Subcutaneous abdominal adipose tissue (tissue), 5 donors: ENCODE measurements around the gene TMEM59.

Experiments used
- H3K27ac ChIP-seq: one replicate; pipeline ENCODE4 v1.7.0; 2013; ENCODE audit warnings: low read depth, mild to moderate bottlenecking, inconsistent platforms, low read length, moderate library complexity
- H3K27me3 ChIP-seq, 5 donors: one replicate each; pipeline ENCODE4 v1.7.0; 2013; ENCODE audit warnings: low read length in 5 of 5, inconsistent platforms in 1 of 5; ENCODE audit not compliant: control insufficient read depth in 5 of 5, insufficient read depth in 4 of 5
- H3K36me3 ChIP-seq, 5 donors: one replicate each; pipeline ENCODE4 v1.7.0; 2013; ENCODE audit warnings: low read length in 5 of 5; ENCODE audit not compliant: control insufficient read depth in 5 of 5, insufficient read depth in 5 of 5
- H3K4me1 ChIP-seq, 5 donors: one replicate each; pipeline ENCODE4 v1.7.0; 2013; ENCODE audit warnings: low read length in 5 of 5, mild to moderate bottlenecking in 3 of 5, moderate library complexity in 1 of 5; ENCODE audit not compliant: control insufficient read depth in 5 of 5, insufficient read depth in 5 of 5
- H3K4me3 ChIP-seq, 5 donors: one replicate each; pipeline ENCODE4 v1.7.0; 2013; ENCODE audit warnings: low read length in 5 of 5, low read depth in 1 of 5
- H3K9ac ChIP-seq, 5 donors: one replicate each; pipeline ENCODE4 v1.7.0; 2013; ENCODE audit warnings: low read length in 5 of 5, mild to moderate bottlenecking in 4 of 5, moderate library complexity in 3 of 5
- H3K9me3 ChIP-seq, 5 donors: one replicate each; pipeline ENCODE4 v1.7.0; 2013; ENCODE audit warnings: low read length in 5 of 5; ENCODE audit not compliant: control insufficient read depth in 5 of 5
- donor health status: healthy.
- donor health status: healthy.
- donor health status: healthy.
- donor health status: healthy.
- donor health status: healthy.

The TMEM59 gene

DNA sequence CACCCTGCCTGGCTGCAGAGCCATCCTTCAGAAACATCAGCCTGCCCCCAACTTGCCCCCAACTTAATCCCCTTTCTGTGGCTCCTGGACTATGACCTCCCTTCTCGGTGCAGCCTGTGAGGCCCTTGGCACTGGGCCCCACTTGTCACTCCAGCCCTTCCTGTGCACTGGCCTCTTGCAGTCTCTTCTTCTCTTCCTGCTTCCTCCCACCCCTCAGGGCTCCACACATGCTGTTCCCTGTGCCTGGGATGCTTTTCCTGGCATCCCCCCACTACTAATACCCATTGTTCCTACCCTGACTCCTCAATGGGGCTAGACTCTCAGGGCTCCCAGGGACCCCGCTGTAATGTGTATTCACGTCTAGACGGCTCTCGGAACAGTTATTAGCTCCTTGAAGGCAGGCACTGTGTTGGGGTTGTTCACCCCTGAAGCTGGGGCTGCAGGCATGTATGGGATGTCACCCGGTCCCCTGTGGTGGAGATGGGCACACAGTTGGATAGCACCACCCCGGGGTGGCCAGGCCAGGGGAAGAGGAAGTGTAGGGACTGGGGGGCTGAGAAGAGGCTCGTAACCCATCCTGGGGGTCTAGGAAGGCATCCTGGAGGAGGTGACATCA lies 39.5 kb downstream of the TMEM59 start:
- Histone ChIP-seq H3K9me3 (no peaks in the 10 kb centered on the region), H3K4me1 (no peaks in the 10 kb centered on the region), H3K4me3 (no peak overlapping the region), H3K36me3 (no peaks in the 10 kb centered on the region), H3K27ac (no peak overlapping the region), H3K9ac (no peak overlapping the region), H3K27me3 (peaks cover 8 to 34% (median 23%) of the 10 kb centered on the region in 5 donors)

DNA sequence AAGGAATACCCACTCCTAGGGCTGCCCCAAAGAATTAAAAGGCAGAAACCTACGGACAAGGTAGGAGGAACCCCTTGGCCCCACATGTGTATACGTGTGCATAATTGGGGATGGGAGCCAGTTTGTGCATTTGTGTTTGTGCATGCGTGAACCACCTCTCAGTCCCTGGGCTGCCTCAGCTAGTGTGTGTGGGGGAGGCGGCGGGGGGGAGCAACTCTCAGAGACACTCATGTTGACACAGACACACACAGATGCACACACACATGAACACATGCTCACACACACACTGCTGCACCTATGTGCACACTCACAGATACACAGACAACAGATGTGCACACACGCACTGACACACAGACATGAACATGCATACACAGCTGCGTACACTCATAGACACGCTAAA lies 40.1 kb downstream of the TMEM59 start:
- H3K36me3 ChIP-seq = no peaks in the 10 kb centered on the region
- peaks cover 8 to 34% (median 23%) of the 10 kb centered on the region in 5 donors for H3K27me3 ChIP-seq
- no peak overlapping the region for H3K4me3 ChIP-seq
- H3K27ac ChIP-seq = no peak overlapping the region
- H3K9me3 ChIP-seq = no peaks in the 10 kb centered on the region
- no peak overlapping the region for H3K9ac ChIP-seq
- H3K4me1 ChIP-seq = no peaks in the 10 kb centered on the region

DNA sequence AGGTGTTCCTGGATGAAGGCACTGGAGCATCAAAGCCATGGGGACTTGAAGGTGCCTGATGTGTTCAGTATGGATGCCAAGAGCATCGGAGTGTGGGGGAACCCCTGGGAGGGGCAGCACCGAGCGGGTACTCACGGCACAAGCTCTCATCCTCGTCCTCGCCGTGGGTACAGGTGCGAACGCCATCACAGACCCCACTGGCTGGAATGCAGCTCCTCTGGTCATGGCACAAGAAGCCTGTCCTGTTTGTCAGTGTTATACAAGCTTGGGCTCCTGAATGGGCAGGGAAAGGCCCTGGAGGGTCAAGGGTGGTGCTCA lies 41.0 kb downstream of the TMEM59 start:
- H3K27ac ChIP-seq = no peak overlapping the region
- H3K9ac ChIP-seq = no peak overlapping the region
- H3K4me3 ChIP-seq = no peak overlapping the region
- H3K4me1 ChIP-seq = no peaks in the 10 kb centered on the region
- peaks cover 5 to 31% (median 16%) of the 10 kb centered on the region in 5 donors for H3K27me3 ChIP-seq
- no peaks in the 10 kb centered on the region for H3K36me3 ChIP-seq
- H3K9me3 ChIP-seq = no peaks in the 10 kb centered on the region

DNA sequence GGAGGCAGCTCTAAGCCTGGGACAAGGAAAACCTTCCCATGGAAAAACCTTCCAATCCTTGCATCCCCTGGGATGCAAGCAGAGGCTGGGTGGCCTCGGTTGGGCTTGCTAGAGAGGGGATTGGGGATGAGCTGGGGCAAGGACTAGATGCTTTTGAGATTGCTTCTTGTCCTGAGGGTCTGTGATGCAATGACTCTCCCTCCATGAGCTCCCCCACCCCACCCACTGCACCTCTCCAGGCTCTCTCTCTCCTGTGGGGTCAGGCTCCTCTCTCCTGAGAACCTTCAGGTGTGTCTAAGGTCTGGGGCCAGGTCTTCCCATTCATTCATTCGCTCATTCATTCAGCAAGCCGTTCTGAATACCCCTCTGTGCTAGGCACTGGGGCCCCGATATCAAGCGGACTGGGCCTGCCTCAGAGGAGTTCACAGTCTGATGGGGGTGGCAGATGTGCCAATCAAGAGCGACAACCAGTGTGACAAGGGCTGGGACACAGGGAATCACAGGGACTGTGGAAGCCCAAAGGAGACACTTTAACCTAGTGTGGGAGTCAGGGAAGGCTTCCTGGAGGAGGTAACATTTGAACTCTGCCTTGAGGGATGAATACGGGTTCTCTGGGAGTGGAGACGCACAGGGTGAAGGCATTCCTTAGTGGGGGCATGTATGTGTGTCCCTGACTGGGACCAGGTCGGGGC lies 41.5 kb downstream of the TMEM59 start:
- H3K36me3 ChIP-seq = no peaks in the 10 kb centered on the region
- H3K9ac ChIP-seq = no peak overlapping the region
- H3K27me3 ChIP-seq = peaks cover 3 to 30% (median 16%) of the 10 kb centered on the region in 5 donors
- H3K27ac ChIP-seq = no peak overlapping the region
- no peak overlapping the region for H3K4me3 ChIP-seq
- H3K4me1 ChIP-seq = no peaks in the 10 kb centered on the region
- no peaks in the 10 kb centered on the region for H3K9me3 ChIP-seq

DNA sequence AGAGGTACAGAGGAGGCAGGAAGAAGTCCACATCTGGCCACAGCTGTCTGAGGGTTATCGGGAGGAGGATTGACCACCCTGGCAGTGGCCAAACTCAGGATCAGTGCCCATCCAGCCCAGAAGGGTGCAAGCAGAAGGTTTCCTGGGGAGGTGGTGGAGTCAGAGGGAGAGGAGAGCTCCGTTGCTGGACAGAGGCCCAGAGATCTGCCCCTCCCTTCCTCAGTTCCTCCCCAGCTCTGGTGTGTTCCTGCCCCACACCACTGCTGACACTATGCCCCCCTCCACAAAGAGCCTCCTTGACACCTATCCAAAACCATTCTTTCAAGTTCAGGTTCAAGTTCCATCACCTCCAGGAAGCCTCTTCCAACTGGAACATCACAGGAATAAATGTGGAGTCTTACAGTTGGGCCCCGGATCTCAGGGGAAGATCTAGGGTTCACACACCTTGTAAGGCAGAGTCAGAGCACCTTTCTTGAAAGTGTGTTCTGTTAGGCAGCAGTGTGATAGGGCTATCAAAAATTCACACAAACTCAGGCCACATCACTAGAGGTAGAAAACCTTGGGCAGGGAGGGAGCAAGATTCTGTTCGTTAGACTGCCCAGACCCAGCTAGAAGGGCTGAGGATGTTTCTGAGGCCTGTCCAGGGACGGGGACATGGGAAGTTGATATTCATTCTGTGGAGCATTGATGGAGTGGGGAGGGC lies 42.4 kb downstream of the TMEM59 start:
- peaks cover 3 to 24% (median 14%) of the 10 kb centered on the region in 5 donors for H3K27me3 ChIP-seq
- H3K4me1 ChIP-seq = no peaks in the 10 kb centered on the region
- H3K9me3 ChIP-seq = no peaks in the 10 kb centered on the region
- peak overlapping the region in 1 of 5 donors; percentile 28 for H3K9ac ChIP-seq
- no peak overlapping the region for H3K4me3 ChIP-seq
- no peaks in the 10 kb centered on the region for H3K36me3 ChIP-seq
- no peak overlapping the region for H3K27ac ChIP-seq

DNA sequence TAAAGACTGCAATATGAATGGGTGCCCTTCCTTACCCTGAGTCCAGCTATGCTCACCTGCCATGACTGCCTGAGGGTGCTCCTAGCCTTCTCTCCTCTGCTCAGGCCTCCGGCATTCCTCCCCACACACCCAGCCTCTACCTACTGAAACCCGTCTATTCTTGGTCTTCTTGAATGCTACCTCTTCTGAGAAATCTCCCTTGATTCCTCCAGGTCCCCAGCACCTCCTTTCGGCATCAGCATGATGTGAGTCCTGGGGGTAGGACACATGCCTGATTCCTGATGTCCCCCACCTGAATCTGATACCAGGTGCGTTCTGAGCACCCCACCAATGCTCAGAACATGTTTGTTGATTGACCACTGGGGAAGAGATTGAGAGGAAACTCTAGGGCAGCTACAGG lies 43.6 kb downstream of the TMEM59 start:
- H3K4me3 ChIP-seq = no peak overlapping the region
- no peaks in the 10 kb centered on the region for H3K4me1 ChIP-seq
- no peak overlapping the region for H3K27ac ChIP-seq
- no peak overlapping the region for H3K9ac ChIP-seq
- H3K9me3 ChIP-seq = no peaks in the 10 kb centered on the region
- peaks cover 3 to 22% (median 14%) of the 10 kb centered on the region in 5 donors for H3K27me3 ChIP-seq
- no peaks in the 10 kb centered on the region for H3K36me3 ChIP-seq

DNA sequence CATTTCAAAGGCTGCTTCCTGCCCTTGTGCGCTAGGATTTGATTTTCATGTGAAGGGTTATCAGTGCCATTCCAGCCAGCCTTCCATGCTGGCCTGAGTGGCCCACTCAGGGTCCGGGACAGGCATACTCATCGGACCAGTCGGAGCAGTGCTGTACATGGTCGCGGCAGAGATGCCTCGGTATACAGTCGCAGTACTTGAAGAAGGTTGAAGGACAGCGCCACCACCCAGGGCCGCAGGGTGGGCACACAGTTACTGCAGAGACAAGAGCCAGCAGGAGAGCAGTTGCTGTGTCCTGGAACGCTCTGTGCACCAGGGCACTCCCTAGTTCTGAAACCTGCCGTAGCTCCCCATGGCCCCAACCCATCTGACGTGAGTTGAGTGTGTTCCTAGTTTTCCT lies 44.1 kb downstream of the TMEM59 start:
- Histone ChIP-seq H3K9ac (no peak overlapping the region), H3K9me3 (no peaks in the 10 kb centered on the region), H3K36me3 (no peaks in the 10 kb centered on the region), H3K27me3 (peaks cover 3 to 17% (median 12%) of the 10 kb centered on the region in 5 donors), H3K4me1 (no peaks in the 10 kb centered on the region), H3K4me3 (no peak overlapping the region), H3K27ac (no peak overlapping the region)

DNA sequence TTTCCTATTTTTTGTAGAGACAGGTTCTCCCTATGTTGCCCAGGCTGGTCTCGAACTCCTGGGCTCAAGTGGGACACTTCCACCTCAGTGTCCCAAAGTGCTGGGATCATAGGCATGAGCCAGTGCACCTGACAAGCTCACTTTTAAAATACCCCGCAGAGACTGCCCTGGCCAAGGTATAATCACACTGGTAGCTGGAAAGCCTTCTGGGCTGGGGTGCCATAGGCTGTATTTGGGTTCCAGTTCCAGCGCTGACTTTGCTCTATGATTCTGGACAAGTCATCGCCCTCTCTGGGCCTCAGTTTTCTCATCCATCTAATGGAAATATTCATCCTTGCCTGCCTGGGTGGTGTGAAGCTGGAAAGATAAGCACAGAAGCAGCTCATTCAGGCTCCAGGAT lies 45.4 kb downstream of the TMEM59 start:
- Histone ChIP-seq H3K9me3 (no peaks in the 10 kb centered on the region), H3K9ac (no peak overlapping the region), H3K27me3 (peaks cover 3 to 13% (median 6%) of the 10 kb centered on the region in 5 donors), H3K4me3 (no peak overlapping the region), H3K36me3 (no peaks in the 10 kb centered on the region), H3K27ac (no peak overlapping the region), H3K4me1 (no peaks in the 10 kb centered on the region)

DNA sequence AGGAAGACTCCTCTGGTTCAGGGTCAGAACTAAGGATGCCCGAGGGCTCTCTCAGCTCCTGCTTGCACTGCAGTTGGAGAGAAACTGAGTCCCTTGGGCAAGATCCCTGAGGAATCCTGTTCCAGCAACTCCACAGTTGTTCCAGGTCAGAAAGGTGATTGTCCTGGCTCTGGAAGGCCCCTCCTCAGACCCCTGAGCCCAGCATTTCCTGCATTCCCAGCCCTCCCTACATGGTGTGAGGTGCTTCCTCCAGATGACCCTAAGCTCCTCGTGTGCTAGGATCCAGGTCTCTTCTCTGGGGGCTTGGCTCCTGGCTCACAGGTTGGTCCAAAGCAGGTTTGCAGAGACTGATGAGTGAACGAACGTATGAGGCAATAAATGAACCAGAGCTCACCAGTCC lies 46.5 kb downstream of the TMEM59 start:
- H3K27me3 ChIP-seq = peaks cover 0 to 8% (median 5%) of the 10 kb centered on the region in 5 donors
- H3K36me3 ChIP-seq = no peaks in the 10 kb centered on the region
- H3K4me1 ChIP-seq = no peaks in the 10 kb centered on the region
- no peaks in the 10 kb centered on the region for H3K9me3 ChIP-seq
- H3K27ac ChIP-seq = no peak overlapping the region
- no peak overlapping the region for H3K4me3 ChIP-seq
- no peak overlapping the region for H3K9ac ChIP-seq

DNA sequence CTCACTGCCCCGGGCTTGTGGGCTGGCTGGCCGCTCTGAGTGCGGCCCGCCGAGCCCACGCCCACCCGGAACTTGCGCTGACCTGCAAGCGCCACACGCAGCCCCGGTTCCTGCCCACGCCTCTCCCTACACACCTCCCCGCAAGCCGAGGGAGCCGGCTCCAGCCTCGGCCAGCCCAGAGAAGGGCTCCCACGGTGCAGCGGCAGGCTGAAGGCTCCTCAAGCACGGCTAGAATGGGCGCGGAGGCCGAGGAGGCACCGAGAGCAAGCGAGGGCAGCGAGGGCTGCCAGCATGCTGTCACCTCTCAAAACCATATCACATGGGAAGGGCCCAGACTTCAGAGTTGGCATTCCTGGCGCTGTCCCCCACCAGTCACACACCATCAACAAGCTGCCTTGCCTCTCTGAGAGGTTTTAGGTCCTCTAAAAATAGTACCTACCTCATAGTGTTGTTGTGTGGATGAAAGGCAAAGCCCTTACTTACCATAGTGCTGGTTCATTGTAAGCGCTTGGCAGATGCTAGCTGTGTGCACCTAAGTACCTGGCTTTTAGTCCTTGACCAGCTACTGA lies 48.4 kb downstream of the TMEM59 start:
- Histone ChIP-seq H3K27ac (no peak overlapping the region), H3K36me3 (no peaks in the 10 kb centered on the region), H3K4me1 (no peaks in the 10 kb centered on the region), H3K9ac (no peak overlapping the region), H3K4me3 (no peak overlapping the region), H3K27me3 (peaks cover 0 to 6% (median 5%) of the 10 kb centered on the region in 5 donors), H3K9me3 (no peaks in the 10 kb centered on the region)
